Raji (cell line): Measurements from ENCODE around the gene SFN.
A peak's percentile ranks its signal among the peaks of the same experiment; 100 is the strongest.

ENCODE experiments used
- POLR2A ChIP-seq: IDR thresholded peaks from 2 replicates; pipeline ENCODE4 v1.6.1; 2011; ENCODE audit warnings: low read depth, low read length, control low read depth; ENCODE audit not compliant: insufficient read depth

Gene SFN

GRCh38 chr1:26832249-26832960 lies 30.5 kb upstream of the SFN start:
- no peak for TF ChIP-seq POLR2A

- TF ChIP-seq POLR2A, result 0 out of 2 replicates have a peak, but pooled peaks have one; percentile 28
Observed at GRCh38 chr1:26833432-26834405, 29.2 kb upstream of the SFN start.

- no peak for TF ChIP-seq POLR2A
Observed at GRCh38 chr1:26838474-26839338, 24.2 kb upstream of the SFN start.

GRCh38 chr1:26839339-26839722 lies 23.6 kb upstream of the SFN start:
- TF ChIP-seq POLR2A, result no peak

- TF ChIP-seq POLR2A, result no peak
Observed at GRCh38 chr1:26839779-26840178, 23.2 kb upstream of the SFN start.

- no peak for TF ChIP-seq POLR2A
Observed at GRCh38 chr1:26844424-26845196, 18.3 kb upstream of the SFN start.

- no peak for TF ChIP-seq POLR2A
Observed at GRCh38 chr1:26848499-26848898, 14.4 kb upstream of the SFN start.

GRCh38 chr1:26848941-26849774 lies 13.8 kb upstream of the SFN start:
- TF ChIP-seq POLR2A, result no peak

- no peak for TF ChIP-seq POLR2A
Observed at GRCh38 chr1:26851106-26851684, 11.8 kb upstream of the SFN start.

- no peak for TF ChIP-seq POLR2A
Observed at GRCh38 chr1:26852701-26853100, 10.2 kb upstream of the SFN start.

- TF ChIP-seq POLR2A, result no peak
Observed at GRCh38 chr1:26853156-26853555, 9.8 kb upstream of the SFN start.

GRCh38 chr1:26853600-26853999 lies 9.3 kb upstream of the SFN start:
- no peak for TF ChIP-seq POLR2A

- TF ChIP-seq POLR2A, result no peak
Observed at GRCh38 chr1:26854906-26855305, 8.0 kb upstream of the SFN start.
